IMR-90 (cell line): Measurements from ENCODE around the gene RGS14. TPM values are rescaled to one million over a fixed set of nuclear protein-coding genes. Genes with fewer than 3 reads are reported as not detected.

Experiments used
- ATAC-seq: fragments of 200-7000 bp; cut with Tn5 transposase; 2 replicates; pipeline ENCODE4 v1.9.1; 2020; ENCODE audit warnings: low read depth, mild to moderate bottlenecking, moderate library complexity
- BruUV-seq: library from RNA; stranded (reverse); fragments of 400-500 nt; replicated peaks from 2 replicates; lab custom pipeline; 2021; lab: Mats Ljungman, UMichigan
- CTCF ChIA-PET: fragments of 300-600 bp; formaldehyde crosslinking; extraction: SDS; loops from one replicate; lab custom pipeline; 2021; ENCODE audit warnings: antibody characterized with exemption; lab: Yijun Ruan, JAX
- POLR2A ChIA-PET: fragments of 300-600 bp; sonication (Branson Sonifier 250); formaldehyde crosslinking; loops from one replicate; lab custom pipeline; 2022; ENCODE audit warnings: antibody characterized with exemption; ENCODE audit not compliant: unreplicated experiment; lab: Charles Lee
- DNase-seq: peaks from one replicate; pipeline ENCODE4 v3.0.0; 2013
- H2AFZ ChIP-seq: replicated peaks from 2 replicates; pipeline ENCODE3; 2013; ENCODE audit warnings: low read length, mild to moderate bottlenecking; ENCODE audit not compliant: poor library complexity
- H2AK5ac ChIP-seq: 2 replicates; pipeline ENCODE4 v1.6.1; 2013; ENCODE audit warnings: low read depth, low read length, inconsistent platforms
- H2AK9ac ChIP-seq: replicated peaks from 2 replicates; pipeline ENCODE3; 2013; ENCODE audit warnings: mild to moderate bottlenecking, low read depth, low read length, moderate library complexity; ENCODE audit not compliant: poor library complexity
- H2BK120ac ChIP-seq: 2 replicates; pipeline ENCODE4 v1.6.1; 2013; ENCODE audit warnings: low read depth, low read length, inconsistent platforms
- H2BK15ac ChIP-seq: 3 replicates; pipeline ENCODE4 v1.6.1; 2013; ENCODE audit warnings: low read depth, low read length, inconsistent platforms
- H2BK20ac ChIP-seq: 2 replicates; pipeline ENCODE4 v1.6.1; 2013; ENCODE audit warnings: low read depth, mild to moderate bottlenecking, inconsistent platforms, low read length, moderate library complexity
- H2BK5ac ChIP-seq: 2 replicates; pipeline ENCODE4 v1.6.1; 2013; ENCODE audit warnings: mild to moderate bottlenecking, low read depth, low read length, inconsistent platforms; ENCODE audit not compliant: poor library complexity, severe bottlenecking
- H3K14ac ChIP-seq: replicated peaks from 2 replicates; pipeline ENCODE4 v1.6.1; 2013; ENCODE audit warnings: low read depth, low read length, inconsistent platforms
- H3K18ac ChIP-seq: 2 replicates; pipeline ENCODE4 v1.6.1; 2013; ENCODE audit warnings: low read depth, low read length, control low read depth
- H3K23ac ChIP-seq: 2 replicates; pipeline ENCODE4 v1.6.1; 2013; ENCODE audit warnings: low read depth, low read length, inconsistent platforms
- H3K27ac ChIP-seq: 2 replicates; pipeline ENCODE4 v1.5.1; 2013; ENCODE audit warnings: mild to moderate bottlenecking, control low read depth, low read length; ENCODE audit not compliant: insufficient read depth
- H3K27me3 ChIP-seq: 2 replicates; pipeline ENCODE4 v1.6.1; 2013; ENCODE audit warnings: low read length; ENCODE audit not compliant: control insufficient read depth, insufficient read depth
- H3K36me3 ChIP-seq: 2 replicates; pipeline ENCODE4 v1.6.1; 2013; ENCODE audit warnings: low read length, mixed read lengths; ENCODE audit not compliant: control insufficient read depth, insufficient read depth
- H3K4ac ChIP-seq: 2 replicates; pipeline ENCODE4 v1.6.1; 2013; ENCODE audit warnings: low read depth, low read length, inconsistent platforms
- H3K4me1 ChIP-seq: 2 replicates; pipeline ENCODE4 v1.6.1; 2013; ENCODE audit warnings: low read length, mixed read lengths; ENCODE audit not compliant: control insufficient read depth, insufficient read depth
- H3K4me2 ChIP-seq: 2 replicates; pipeline ENCODE4 v1.6.1; 2013; ENCODE audit warnings: low read depth, mild to moderate bottlenecking, control low read depth, low read length, moderate library complexity
- H3K4me3 ChIP-seq: 2 replicates; pipeline ENCODE4 v1.5.1; 2013; ENCODE audit warnings: low read depth, mild to moderate bottlenecking, control low read depth, low read length, moderate library complexity; ENCODE audit not compliant: insufficient read depth
- H3K56ac ChIP-seq: 2 replicates; pipeline ENCODE4 v1.6.1; 2013; ENCODE audit warnings: low read length, inconsistent platforms; ENCODE audit not compliant: insufficient read depth; ENCODE audit errors: extremely low read depth
- H3K79me1 ChIP-seq, 2 experiments: 2 replicates each; pipeline ENCODE4 v1.6.1; 2013; ENCODE audit warnings: low read length in 2 of 2, inconsistent platforms in 1 of 2, low read depth in 1 of 2
- H3K9ac ChIP-seq: 2 replicates; pipeline ENCODE4 v1.6.1; 2013; ENCODE audit warnings: low read depth, low read length, control low read depth
- H3K9me1 ChIP-seq: 2 replicates; pipeline ENCODE4 v1.6.1; 2013; ENCODE audit warnings: low read length, inconsistent platforms; ENCODE audit not compliant: insufficient read depth
- H3K9me3 ChIP-seq: 2 replicates; pipeline ENCODE4 v1.6.1; 2013; ENCODE audit warnings: low read length; ENCODE audit not compliant: control insufficient read depth, insufficient read depth
- H4K20me1 ChIP-seq: 2 replicates; pipeline ENCODE4 v1.6.1; 2013; ENCODE audit warnings: low read length, inconsistent platforms; ENCODE audit not compliant: insufficient read depth
- H4K5ac ChIP-seq: 2 replicates; pipeline ENCODE4 v1.6.1; 2013; ENCODE audit warnings: mild to moderate bottlenecking, low read depth, low read length, control low read depth
- H4K8ac ChIP-seq, 2 experiments: 2 replicates each; pipeline ENCODE4 v1.6.1; 2013; ENCODE audit warnings: low read depth in 2 of 2, low read length in 2 of 2, control low read depth in 1 of 2, inconsistent platforms in 1 of 2
- H4K91ac ChIP-seq: 2 replicates; pipeline ENCODE4 v1.6.1; 2013; ENCODE audit warnings: low read depth, low read length, inconsistent platforms; ENCODE audit not compliant: insufficient read depth
- BHLHE40 ChIP-seq: fragments of 150-350 bp; IDR thresholded peaks from 2 replicates; pipeline ENCODE4 v1.6.1; 2016; ENCODE audit warnings: mild to moderate bottlenecking, low read depth, low read length
- CEBPB ChIP-seq: IDR thresholded peaks from 2 replicates; pipeline ENCODE4 v1.6.1; 2012; ENCODE audit warnings: low read depth, low read length, improper control_type of control experiment
- CHD1 ChIP-seq: IDR thresholded peaks from 2 replicates; pipeline ENCODE4 v1.6.1; 2012; ENCODE audit warnings: low read depth, low read length, improper control_type of control experiment
- CTCF ChIP-seq: conservative IDR thresholded peaks from 2 replicates; pipeline ENCODE4 v1.5.1; 2012; ENCODE audit warnings: mild to moderate bottlenecking, low read depth, low read length, improper control_type of control experiment
- FOS ChIP-seq: fragments of 150-350 bp; IDR thresholded peaks from 2 replicates; pipeline ENCODE4 v1.6.1; 2016; ENCODE audit warnings: low read depth, low read length
- MAZ ChIP-seq: IDR thresholded peaks from 2 replicates; pipeline ENCODE4 v1.6.1; 2012; ENCODE audit warnings: low read depth, mild to moderate bottlenecking, low read length, improper control_type of control experiment, moderate library complexity, borderline replicate concordance
- MXI1 ChIP-seq: IDR thresholded peaks from 2 replicates; pipeline ENCODE4 v1.6.1; 2012; ENCODE audit warnings: low read depth, mild to moderate bottlenecking, low read length, moderate library complexity, borderline replicate concordance
- POLR2A ChIP-seq: IDR thresholded peaks from 2 replicates; pipeline ENCODE4 v1.6.1; 2012; ENCODE audit warnings: mild to moderate bottlenecking, low read depth, low read length
- RAD21 ChIP-seq: IDR thresholded peaks from 2 replicates; pipeline ENCODE4 v1.6.1; 2012; ENCODE audit warnings: low read length, improper control_type of control experiment
- RCOR1 ChIP-seq: IDR thresholded peaks from 2 replicates; pipeline ENCODE4 v1.6.1; 2012; ENCODE audit warnings: mild to moderate bottlenecking, low read length, improper control_type of control experiment; ENCODE audit not compliant: insufficient replicate concordance
- RFX5 ChIP-seq: IDR thresholded peaks from 2 replicates; pipeline ENCODE4 v1.8.0; 2012; ENCODE audit warnings: low read depth, mild to moderate bottlenecking, low read length, moderate library complexity
- SMC3 ChIP-seq: fragments of 150-350 bp; IDR thresholded peaks from 2 replicates; pipeline ENCODE4 v1.6.1; 2016; ENCODE audit warnings: low read depth, mild to moderate bottlenecking, antibody characterized with exemption, low read length, moderate library complexity
- WGBS, 2 experiments: methylation state at CpG; one replicate each; pipeline versions ENCODE4 v1.1.5 to v1.1.7; 2013; ENCODE audit warnings: missing lambda C conversion rate in 2 of 2; ENCODE audit not compliant: insufficient read length in 1 of 2; ENCODE audit errors: extremely low coverage in 2 of 2; 5-methylcytosine and 5-hydroxymethylcytosine counted together
- dilution Hi-C: fragments of 300-500 bp; cut with HindIII; formaldehyde crosslinking; loops from one replicate; pipeline ENCODE4 v1.14.3; 2018; ENCODE audit warnings: low sequenced_read_pairs; ENCODE audit not compliant: unreplicated experiment
- in situ Hi-C: fragments of 300-500 bp; cut with MboI; formaldehyde crosslinking; loops from 3 replicates; pipeline ENCODE4 v1.14.3; 2019; ENCODE audit warnings: low sequenced_read_pairs, inconsistent platforms, mixed read lengths
- intact Hi-C: fragments of 100-400 bp; cut with micrococcal nuclease; formaldehyde crosslinking; loops from 2 replicates; pipeline ENCODE4 v1.10.0; 2022
- polyA plus RNA-seq, 3 experiments: library from polyadenylated mRNA; depleted of rRNA; stranded (reverse); fragments of >200 nt; gene quantifications; 2 replicates each; pipeline ENCODE4 v1.2.3, GENCODE V29; 2012; ENCODE audit warnings: low replicate concordance in 1 of 3
- total RNA-seq: library from RNA; depleted of rRNA; stranded (reverse); fragments of >200 nt; gene quantifications from 2 replicates; pipeline ENCODE4 v1.2.3, GENCODE V29; 2012
- TF ChIP-seq, protein P1 (sequence below): fragments of 150-350 bp; IDR thresholded peaks from 2 replicates; pipeline ENCODE4 v1.6.1; 2016; ENCODE audit warnings: low read depth, mild to moderate bottlenecking, low read length, moderate library complexity, borderline replicate concordance
- TF ChIP-seq, protein P2 (sequence below): fragments of 150-350 bp; IDR thresholded peaks from 2 replicates; pipeline ENCODE4 v1.6.1; 2017; ENCODE audit warnings: mild to moderate bottlenecking, antibody characterized with exemption, low read length, low read depth

The RGS14 gene
- total and polyA plus RNA-seq, 2 of the 4 experiments (the other 2 are of a cell fraction) = 1.1 to 6.5 TPM

DNA sequence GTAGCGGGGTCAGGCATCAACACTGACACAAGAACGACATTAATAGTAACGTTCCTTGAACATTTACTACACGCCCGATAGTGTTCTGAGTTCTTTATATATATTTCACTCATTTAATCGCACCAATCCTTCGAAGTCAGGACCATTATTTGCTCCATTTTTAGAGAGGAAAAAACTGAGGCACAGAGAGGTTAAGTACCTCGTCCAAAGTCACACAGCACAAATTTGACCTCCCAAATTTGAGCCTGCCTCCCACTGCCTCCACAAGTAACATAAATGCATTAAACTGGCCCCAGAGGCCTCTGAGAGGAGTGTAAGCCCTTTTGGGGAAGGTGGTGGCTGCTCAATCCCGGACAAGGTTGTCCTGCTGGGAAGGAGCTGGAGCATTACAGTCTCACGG is 5.8 kb downstream of the RGS14 start:
- WGBS, 2 experiments = no CpG with 5 or more reads among the region's 10 CpGs
- TF ChIP-seq CHD1 = no peak
- TF ChIP-seq RFX5 = no peak
- TF ChIP-seq RCOR1 = no peak
- TF ChIP-seq, protein P1, sequence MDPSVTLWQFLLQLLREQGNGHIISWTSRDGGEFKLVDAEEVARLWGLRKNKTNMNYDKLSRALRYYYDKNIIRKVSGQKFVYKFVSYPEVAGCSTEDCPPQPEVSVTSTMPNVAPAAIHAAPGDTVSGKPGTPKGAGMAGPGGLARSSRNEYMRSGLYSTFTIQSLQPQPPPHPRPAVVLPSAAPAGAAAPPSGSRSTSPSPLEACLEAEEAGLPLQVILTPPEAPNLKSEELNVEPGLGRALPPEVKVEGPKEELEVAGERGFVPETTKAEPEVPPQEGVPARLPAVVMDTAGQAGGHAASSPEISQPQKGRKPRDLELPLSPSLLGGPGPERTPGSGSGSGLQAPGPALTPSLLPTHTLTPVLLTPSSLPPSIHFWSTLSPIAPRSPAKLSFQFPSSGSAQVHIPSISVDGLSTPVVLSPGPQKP = no peak
- TF ChIP-seq, protein P2, sequence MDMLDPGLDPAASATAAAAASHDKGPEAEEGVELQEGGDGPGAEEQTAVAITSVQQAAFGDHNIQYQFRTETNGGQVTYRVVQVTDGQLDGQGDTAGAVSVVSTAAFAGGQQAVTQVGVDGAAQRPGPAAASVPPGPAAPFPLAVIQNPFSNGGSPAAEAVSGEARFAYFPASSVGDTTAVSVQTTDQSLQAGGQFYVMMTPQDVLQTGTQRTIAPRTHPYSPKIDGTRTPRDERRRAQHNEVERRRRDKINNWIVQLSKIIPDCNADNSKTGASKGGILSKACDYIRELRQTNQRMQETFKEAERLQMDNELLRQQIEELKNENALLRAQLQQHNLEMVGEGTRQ = no peak
- no peak for TF ChIP-seq MAZ
- no peak for TF ChIP-seq SMC3
- no peak for TF ChIP-seq POLR2A
- TF ChIP-seq BHLHE40 = no peak
- TF ChIP-seq FOS = no peak
- TF ChIP-seq CTCF = no peak
- TF ChIP-seq CEBPB = no peak
- TF ChIP-seq MXI1 = no peak
- no peak for TF ChIP-seq RAD21

More for the DNA sequence above, 5.8 kb downstream of the RGS14 start:
- Histone ChIP-seq H4K91ac (no peak overlapping the region), H3K4me1 (peaks cover 9% of the 10 kb centered on the region; the same call in 1 of the 2 replicates), H4K20me1 (no peaks in the 10 kb centered on the region), H3K9me3 (no peaks in the 10 kb centered on the region), H3K14ac (no peak overlapping the region), H3K27me3 (peaks cover 19% of the 10 kb centered on the region), H3K56ac (no peak overlapping the region), H3K4me3 (no peak overlapping the region), H2BK20ac (no peak overlapping the region), H2AFZ (peak overlapping the region; percentile 89), H4K5ac (no peak overlapping the region), H2AK9ac (no peak overlapping the region), H3K9ac (no peak overlapping the region), H4K8ac (no peak overlapping the region), H3K4me2 (peak overlapping the region; percentile 57), H2BK5ac (no peak overlapping the region), H3K27ac (no peak overlapping the region), H3K18ac (no peak overlapping the region), H3K36me3 (no peaks in the 10 kb centered on the region), H2BK120ac (no peak overlapping the region), H2BK15ac (no peak overlapping the region), H3K9me1 (no peaks in the 10 kb centered on the region), H3K23ac (no peak overlapping the region), H2AK5ac (no peak overlapping the region), H3K4ac (no peak overlapping the region), H3K79me1 (no peaks in the 10 kb centered on the region)
- no TSS peak for BruUV-seq
- intact Hi-C loops = no loop called here
- DNase-seq (no peak), ATAC-seq (no peak)
- dilution Hi-C loops = no loop called here
- POLR2A ChIA-PET = no interaction called here
- in situ Hi-C loops = no loop called here
- CTCF ChIA-PET = no interaction called here
